GM12878 (cell line): Measurements from ENCODE around the gene PLSCR4.

Experiments
- ATF2 ChIP-seq: IDR thresholded peaks from 2 replicates; pipeline ENCODE4 v1.6.1; 2012; ENCODE audit warnings: low read length, inconsistent platforms
- BHLHE40 ChIP-seq, 2 experiments: fragments of 450-650 bp in 1 of 2; IDR thresholded peaks; 2 replicates each; pipeline ENCODE4 v1.6.1; 2011 to 2017; ENCODE audit warnings: low read depth in 2 of 2, borderline replicate concordance in 1 of 2, improper control_type of control experiment in 1 of 2, low read length in 1 of 2, mild to moderate bottlenecking in 1 of 2
- CREB1 ChIP-seq: IDR thresholded peaks from 2 replicates; pipeline ENCODE4 v1.6.1; 2012; ENCODE audit warnings: low read depth, mild to moderate bottlenecking, inconsistent platforms
- EZH2 ChIP-seq: IDR thresholded peaks from 2 replicates; pipeline ENCODE4 v1.6.1; 2012; ENCODE audit warnings: low read depth, mild to moderate bottlenecking, control low read depth, inconsistent platforms, low read length, borderline replicate concordance; ENCODE audit not compliant: control insufficient read depth
- JUNB ChIP-seq: IDR thresholded peaks from 2 replicates; pipeline ENCODE4 v1.6.1; 2016; ENCODE audit warnings: antibody characterized with exemption, mild to moderate bottlenecking
- SMAD1 ChIP-seq: fragments of 450-650 bp; IDR thresholded peaks from 2 replicates; pipeline ENCODE4 v1.6.1; 2018; ENCODE audit warnings: mild to moderate bottlenecking, low read depth; ENCODE audit not compliant: partially characterized antibody
- TCF7 ChIP-seq: IDR thresholded peaks from 2 replicates; pipeline ENCODE4 v1.6.1; 2014; ENCODE audit warnings: antibody characterized with exemption, borderline replicate concordance
- ZZZ3 ChIP-seq: IDR thresholded peaks from 2 replicates; pipeline ENCODE4 v1.6.1; 2011; ENCODE audit warnings: low read depth; ENCODE audit not compliant: control insufficient read depth, insufficient read length
- TF ChIP-seq, protein P1 (sequence below), 3 experiments: IDR thresholded peaks in 2 of 3; conservative IDR thresholded peaks in 1 of 3; 2 replicates each; pipeline ENCODE4 v1.5.1; 2011; ENCODE audit warnings: low read depth in 3 of 3, low read length in 3 of 3, mild to moderate bottlenecking in 3 of 3, control low read depth in 2 of 3, moderate library complexity in 2 of 3, inconsistent platforms in 1 of 3, mixed read lengths in 1 of 3; ENCODE audit not compliant: control insufficient read depth in 2 of 3, insufficient read depth in 1 of 3; ENCODE audit errors: extremely low read depth in 1 of 3

GRCh38 chr3:146195030-146195429 lies 55.9 kb downstream of the PLSCR4 start:
- TF ChIP-seq CREB1, result no peak
- TF ChIP-seq EZH2, result no peak
- no peak for TF ChIP-seq TCF7
- no peak for TF ChIP-seq ATF2
- TF ChIP-seq ZZZ3, result no peak
- TF ChIP-seq, protein P1, sequence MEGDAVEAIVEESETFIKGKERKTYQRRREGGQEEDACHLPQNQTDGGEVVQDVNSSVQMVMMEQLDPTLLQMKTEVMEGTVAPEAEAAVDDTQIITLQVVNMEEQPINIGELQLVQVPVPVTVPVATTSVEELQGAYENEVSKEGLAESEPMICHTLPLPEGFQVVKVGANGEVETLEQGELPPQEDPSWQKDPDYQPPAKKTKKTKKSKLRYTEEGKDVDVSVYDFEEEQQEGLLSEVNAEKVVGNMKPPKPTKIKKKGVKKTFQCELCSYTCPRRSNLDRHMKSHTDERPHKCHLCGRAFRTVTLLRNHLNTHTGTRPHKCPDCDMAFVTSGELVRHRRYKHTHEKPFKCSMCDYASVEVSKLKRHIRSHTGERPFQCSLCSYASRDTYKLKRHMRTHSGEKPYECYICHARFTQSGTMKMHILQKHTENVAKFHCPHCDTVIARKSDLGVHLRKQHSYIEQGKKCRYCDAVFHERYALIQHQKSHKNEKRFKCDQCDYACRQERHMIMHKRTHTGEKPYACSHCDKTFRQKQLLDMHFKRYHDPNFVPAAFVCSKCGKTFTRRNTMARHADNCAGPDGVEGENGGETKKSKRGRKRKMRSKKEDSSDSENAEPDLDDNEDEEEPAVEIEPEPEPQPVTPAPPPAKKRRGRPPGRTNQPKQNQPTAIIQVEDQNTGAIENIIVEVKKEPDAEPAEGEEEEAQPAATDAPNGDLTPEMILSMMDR (IDR thresholded peaks at IDR 0.05 in 2 of 3, conservative IDR thresholded peaks at IDR 0.05 in 1 of 3; ENCODE audit: control insufficient read depth in 2 of 3, extremely low read depth in 1 of 3, insufficient read depth in 1 of 3, low read depth in 3 of 3, low read length in 3 of 3), result no peak
- no peak for TF ChIP-seq SMAD1
- no peak for TF ChIP-seq JUNB
- no peak for TF ChIP-seq BHLHE40 (IDR thresholded peaks at IDR 0.05; ENCODE audit: borderline replicate concordance in 1 of 2, low read depth in 2 of 2, low read length in 1 of 2)
